AG10803 (cell line): ENCODE results near the gene WASHC3.

Experiments
- DNase-seq: peaks from one replicate; pipeline ENCODE4 v3.0.0; 2010; ENCODE audit warnings: low read depth
- H3K4me3 ChIP-seq: 2 replicates; pipeline ENCODE4 v1.5.1; 2011; ENCODE audit warnings: mild to moderate bottlenecking, low read length, control low read depth
- CTCF ChIP-seq: conservative IDR thresholded peaks from 2 replicates; pipeline ENCODE4 v1.5.1; 2011; ENCODE audit warnings: mild to moderate bottlenecking, low read length, control low read depth, inconsistent platforms

Gene WASHC3

GRCh38 chr12:102043928-102044327 is 17.9 kb downstream of the WASHC3 start:
- no peak for TF ChIP-seq CTCF
- H3K4me3 ChIP-seq = no peak overlapping the region
- no peak for DNase-seq

GRCh38 chr12:102033991-102034745 is 27.6 kb downstream of the WASHC3 start:
- TF ChIP-seq CTCF = no peak
- peak; percentile 60 for DNase-seq
- H3K4me3 ChIP-seq = no peak overlapping the region

- no peak for TF ChIP-seq CTCF
- H3K4me3 ChIP-seq = no peak overlapping the region
- DNase-seq = no peak
Measured at GRCh38 chr12:102031852-102032251, 29.9 kb downstream of the WASHC3 start.

- no peak for DNase-seq
- no peak for TF ChIP-seq CTCF
- no peak overlapping the region for H3K4me3 ChIP-seq
Measured at GRCh38 chr12:102029141-102029540, 32.6 kb downstream of the WASHC3 start.

- DNase-seq = no peak
- no peak for TF ChIP-seq CTCF
- H3K4me3 ChIP-seq = no peak overlapping the region
Measured at GRCh38 chr12:102026728-102027127, 35.1 kb downstream of the WASHC3 start.

GRCh38 chr12:102024765-102025164 is 37.0 kb downstream of the WASHC3 start:
- TF ChIP-seq CTCF = no peak
- no peak for DNase-seq
- H3K4me3 ChIP-seq = no peak overlapping the region

GRCh38 chr12:102023343-102023930 is 38.4 kb downstream of the WASHC3 start:
- H3K4me3 ChIP-seq = no peak overlapping the region
- TF ChIP-seq CTCF = no peak
- peak; percentile 74 for DNase-seq
